GM06990 (cell line): ENCODE results near the gene PRR18.
A peak's percentile ranks its signal among the peaks of the same experiment; 100 is the strongest.

ENCODE experiments used
- DNase-seq: peaks from one replicate; pipeline ENCODE4 v3.0.0-alpha.2; 2011; ENCODE audit not compliant: insufficient read length; ENCODE audit errors: extremely low read depth
- H3K27me3 ChIP-seq: replicated peaks from 2 replicates; pipeline ENCODE4 v1.6.0; 2011; ENCODE audit warnings: low read length; ENCODE audit not compliant: control insufficient read depth, insufficient read depth
- H3K36me3 ChIP-seq: 2 replicates; pipeline ENCODE4 v1.5.1; 2011; ENCODE audit warnings: low read length; ENCODE audit not compliant: control insufficient read depth, insufficient read depth
- H3K4me3 ChIP-seq: replicated peaks from 2 replicates; pipeline ENCODE4 v1.5.1; 2011; ENCODE audit warnings: low read depth, mild to moderate bottlenecking, control low read depth, low read length
- TF ChIP-seq, protein P1 (sequence below): IDR thresholded peaks from 2 replicates; pipeline ENCODE4 v1.5.1; 2011; ENCODE audit warnings: low read length, control low read depth, mild to moderate bottlenecking, inconsistent platforms; ENCODE audit not compliant: insufficient read depth, poor library complexity, severe bottlenecking

Gene PRR18

DNA sequence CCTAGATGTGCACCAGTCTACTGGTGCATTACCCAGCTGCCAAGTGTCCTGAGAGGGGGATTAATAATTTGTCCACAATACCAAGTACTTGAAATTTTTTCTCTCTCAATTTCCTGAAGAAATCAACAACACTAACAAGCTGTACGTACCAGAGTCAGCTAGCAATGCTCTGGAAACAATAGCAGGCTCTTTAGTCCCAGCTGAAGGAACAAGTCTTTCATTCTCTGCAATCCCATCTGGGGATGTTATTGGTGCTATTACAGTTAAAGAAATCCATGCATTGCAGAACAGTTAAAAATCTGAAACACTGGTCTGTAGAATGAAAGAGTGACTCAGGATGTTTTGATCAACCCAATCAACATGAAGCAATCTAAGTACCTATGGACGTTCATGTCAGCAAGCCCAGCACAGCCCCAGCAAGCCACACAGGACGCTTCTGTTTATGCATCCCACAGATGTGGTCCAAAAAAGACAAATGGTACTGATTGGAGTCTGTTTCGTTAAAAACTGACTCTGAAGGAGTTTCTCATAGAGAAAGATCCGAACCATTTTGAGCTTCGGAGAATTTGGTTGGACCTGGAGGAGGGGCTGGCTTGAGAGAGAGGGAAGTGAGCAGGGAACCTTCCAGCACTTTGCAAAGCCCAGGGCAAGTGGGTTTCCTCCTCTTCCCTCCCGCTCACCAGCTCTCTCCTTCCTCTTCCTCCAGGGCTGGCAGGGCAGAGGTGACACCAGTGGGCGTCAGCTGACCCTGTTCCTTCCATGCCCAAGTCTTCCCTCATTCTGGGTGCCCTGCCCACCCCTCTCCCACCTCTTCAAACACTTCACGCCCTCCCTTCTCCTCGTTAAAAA is 11.9 kb downstream of the PRR18 start:
- H3K36me3 ChIP-seq, result no peaks in the 10 kb centered on the region
- TF ChIP-seq, protein P1, sequence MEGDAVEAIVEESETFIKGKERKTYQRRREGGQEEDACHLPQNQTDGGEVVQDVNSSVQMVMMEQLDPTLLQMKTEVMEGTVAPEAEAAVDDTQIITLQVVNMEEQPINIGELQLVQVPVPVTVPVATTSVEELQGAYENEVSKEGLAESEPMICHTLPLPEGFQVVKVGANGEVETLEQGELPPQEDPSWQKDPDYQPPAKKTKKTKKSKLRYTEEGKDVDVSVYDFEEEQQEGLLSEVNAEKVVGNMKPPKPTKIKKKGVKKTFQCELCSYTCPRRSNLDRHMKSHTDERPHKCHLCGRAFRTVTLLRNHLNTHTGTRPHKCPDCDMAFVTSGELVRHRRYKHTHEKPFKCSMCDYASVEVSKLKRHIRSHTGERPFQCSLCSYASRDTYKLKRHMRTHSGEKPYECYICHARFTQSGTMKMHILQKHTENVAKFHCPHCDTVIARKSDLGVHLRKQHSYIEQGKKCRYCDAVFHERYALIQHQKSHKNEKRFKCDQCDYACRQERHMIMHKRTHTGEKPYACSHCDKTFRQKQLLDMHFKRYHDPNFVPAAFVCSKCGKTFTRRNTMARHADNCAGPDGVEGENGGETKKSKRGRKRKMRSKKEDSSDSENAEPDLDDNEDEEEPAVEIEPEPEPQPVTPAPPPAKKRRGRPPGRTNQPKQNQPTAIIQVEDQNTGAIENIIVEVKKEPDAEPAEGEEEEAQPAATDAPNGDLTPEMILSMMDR, result no peak
- H3K4me3 ChIP-seq, result no peak overlapping the region
- no peaks in the 10 kb centered on the region for H3K27me3 ChIP-seq
- no peak for DNase-seq

DNA sequence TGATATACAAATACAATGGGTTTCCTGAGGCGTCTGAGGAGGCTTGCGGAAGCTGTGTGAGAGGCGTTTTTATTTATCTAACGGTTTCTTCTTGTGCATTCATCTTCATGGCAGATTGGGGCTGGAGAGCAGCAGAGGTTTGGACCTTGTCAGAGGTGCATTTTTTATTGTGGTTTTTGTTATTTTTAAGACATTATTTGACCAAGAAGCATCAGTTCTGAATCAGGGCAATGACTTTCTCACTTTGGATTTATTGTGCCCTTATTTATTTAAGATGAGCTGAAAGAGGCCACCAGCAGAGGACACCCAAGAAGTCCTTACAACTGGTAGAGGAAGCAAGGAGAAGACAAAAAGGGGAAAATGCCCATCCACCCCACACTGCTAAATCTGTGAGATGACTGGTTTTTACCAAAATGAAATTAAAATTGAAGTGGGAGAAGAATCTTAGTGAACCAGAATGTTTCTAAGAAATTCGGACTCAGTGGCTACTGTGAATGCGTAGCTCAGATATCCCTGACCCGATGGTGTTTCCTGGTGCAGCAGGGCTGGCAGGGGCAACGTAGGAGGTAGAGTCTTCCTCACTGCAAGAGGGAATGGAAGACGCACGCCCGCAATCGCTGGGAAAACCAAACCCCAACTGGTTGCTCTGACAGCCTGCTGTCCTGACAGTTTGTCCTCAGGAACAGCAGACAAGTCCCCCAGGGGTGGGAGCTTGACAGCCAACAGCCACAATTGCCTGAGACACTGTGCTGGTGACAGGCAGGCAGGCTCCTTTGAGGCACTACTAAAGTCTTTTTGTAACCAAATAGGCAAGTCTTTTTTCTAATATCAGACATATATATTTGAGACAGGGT is 14.2 kb downstream of the PRR18 start:
- no peak overlapping the region for H3K4me3 ChIP-seq
- H3K36me3 ChIP-seq, result no peaks in the 10 kb centered on the region
- no peak for DNase-seq
- TF ChIP-seq, protein P1, result no peak
- H3K27me3 ChIP-seq, result no peaks in the 10 kb centered on the region

DNA sequence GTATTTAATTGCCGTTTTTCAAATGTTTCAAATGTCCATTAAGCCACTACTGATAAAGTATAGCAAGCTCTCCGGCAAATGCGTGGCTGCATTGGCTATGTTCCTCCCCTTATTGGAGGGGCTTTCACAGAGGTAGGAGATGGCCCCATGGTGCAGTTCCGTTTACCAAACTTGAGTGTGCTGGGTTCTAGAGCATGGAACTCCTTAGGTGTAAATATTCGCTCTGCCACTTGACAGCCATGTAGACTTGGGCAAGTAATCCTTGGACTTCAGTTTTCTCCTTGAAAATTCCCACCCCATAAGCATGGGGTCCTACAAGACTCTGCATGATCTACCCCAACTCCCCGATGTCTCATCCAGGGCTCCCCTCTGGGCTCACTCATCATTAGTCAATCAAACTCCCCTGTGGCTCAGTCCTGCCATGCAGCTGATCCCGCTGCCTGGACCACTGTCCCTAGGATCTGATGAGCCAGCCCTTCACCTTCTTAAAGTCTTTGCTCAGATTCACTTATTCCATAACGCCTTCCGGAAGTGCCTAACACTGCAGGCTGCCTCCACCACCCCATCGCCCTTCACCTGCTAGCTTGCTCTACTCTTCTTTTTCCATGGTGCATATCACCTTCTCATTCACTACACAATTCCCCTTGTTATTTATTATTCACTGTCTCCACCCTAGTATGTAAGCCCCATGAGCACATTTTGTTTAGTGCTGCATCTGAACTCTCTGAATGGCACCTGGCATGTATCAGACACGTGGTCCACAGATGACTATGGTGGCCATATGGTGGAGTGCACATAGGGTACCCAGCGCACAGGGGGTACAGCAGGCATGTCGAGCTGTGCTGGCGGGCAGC is 18.8 kb downstream of the PRR18 start:
- Histone ChIP-seq H3K4me3 (no peak overlapping the region), H3K27me3 (no peaks in the 10 kb centered on the region), H3K36me3 (no peaks in the 10 kb centered on the region)
- no peak for DNase-seq
- TF ChIP-seq, protein P1, result no peak

DNA sequence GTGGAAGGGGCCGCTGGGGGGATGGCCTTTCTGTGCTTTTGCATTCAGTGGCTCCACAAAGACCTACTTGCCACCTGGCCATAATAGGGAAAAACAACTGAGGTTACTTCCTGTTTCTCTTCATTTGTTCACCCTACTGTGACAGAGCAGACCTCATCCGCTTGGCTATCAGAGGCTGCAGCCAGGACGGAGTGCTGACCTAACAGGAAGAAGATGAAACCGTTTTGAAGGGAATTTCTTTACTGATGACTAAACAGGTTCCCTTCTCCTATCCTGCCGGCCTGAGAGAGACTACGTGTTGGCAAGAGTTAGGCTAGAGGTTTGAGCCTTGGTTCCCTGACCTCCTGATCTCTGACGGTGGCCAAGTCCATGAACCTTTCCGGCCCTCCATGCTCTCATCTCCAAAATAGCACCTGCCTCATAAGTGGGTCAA is 21.3 kb downstream of the PRR18 start:
- peak; percentile 66 for DNase-seq
- Histone ChIP-seq H3K4me3 (no peak overlapping the region), H3K27me3 (no peaks in the 10 kb centered on the region), H3K36me3 (no peaks in the 10 kb centered on the region)
- TF ChIP-seq, protein P1, result no peak

DNA sequence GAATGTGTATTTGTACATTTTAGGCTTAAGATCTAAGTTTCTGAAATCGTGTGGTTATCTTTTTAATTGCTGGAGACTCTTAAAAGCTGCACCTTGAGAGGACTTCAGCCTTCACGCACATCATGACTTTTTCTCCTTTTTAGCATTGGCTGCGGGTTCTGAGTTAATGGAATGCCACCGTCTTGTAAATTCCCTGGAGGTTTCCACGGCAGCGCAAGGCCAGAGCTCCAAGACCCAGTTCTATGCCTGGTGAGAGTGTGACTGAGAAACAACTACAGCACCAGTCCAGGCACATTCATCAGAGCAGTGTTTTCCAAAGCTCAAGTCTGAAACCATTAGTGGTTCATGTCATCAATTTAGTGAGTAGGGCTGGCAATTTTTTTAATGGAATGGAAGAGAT is 23.0 kb downstream of the PRR18 start:
- Histone ChIP-seq H3K4me3 (no peak overlapping the region), H3K27me3 (no peaks in the 10 kb centered on the region), H3K36me3 (no peaks in the 10 kb centered on the region)
- TF ChIP-seq, protein P1, result no peak
- no peak for DNase-seq
